Naive B cell (primary cell): Measurements from ENCODE around the gene STARD5. TPM values are rescaled to one million over a fixed set of nuclear protein-coding genes. Genes with fewer than 3 reads are reported as not detected.
A peak's percentile ranks its signal among the peaks of the same experiment; 100 is the strongest.

Experiments used
- ATAC-seq, 2 donors: fragments of 150-1000 bp; cut with Tn5 transposase; 2 replicates each; pipeline ENCODE4 v1.10.0; 2021; ENCODE audit warnings: low read depth in 2 of 2, mild to moderate bottlenecking in 2 of 2, moderate library complexity in 2 of 2
- DNase-seq: peaks from one replicate; pipeline ENCODE4 v3.0.0; 2022
- H3K27ac Mint-ChIP-seq, 6 donors: one replicate each; pipeline ENCODE4 v1.8.0; 2020 to 2022; ENCODE audit warnings: mild to moderate bottlenecking in 6 of 6, mixed read lengths in 6 of 6, moderate library complexity in 5 of 6, inconsistent platforms in 2 of 6
- H3K27me3 Mint-ChIP-seq, 3 donors: one replicate each; pipeline ENCODE4 v1.8.0; 2021 to 2022; ENCODE audit warnings: mixed read lengths in 3 of 3, mild to moderate bottlenecking in 1 of 3
- H3K36me3 Mint-ChIP-seq, 2 donors: one replicate each; pipeline ENCODE4 v1.8.0; 2020 to 2022; ENCODE audit warnings: mixed read lengths in 2 of 2, inconsistent platforms in 1 of 2, mild to moderate bottlenecking in 1 of 2
- H3K4me1 Mint-ChIP-seq, 3 donors: one replicate each; pipeline ENCODE4 v1.8.0; 2020 to 2022; ENCODE audit warnings: mixed read lengths in 3 of 3, inconsistent platforms in 1 of 3, mild to moderate bottlenecking in 1 of 3, moderate library complexity in 1 of 3
- H3K4me3 Mint-ChIP-seq, 8 donors: one replicate each; pipeline ENCODE4 v1.8.0; 2020 to 2022; ENCODE audit warnings: mild to moderate bottlenecking in 8 of 8, mixed read lengths in 8 of 8, moderate library complexity in 8 of 8, inconsistent platforms in 2 of 8
- H3K9me3 Mint-ChIP-seq, 7 donors: one replicate each; pipeline ENCODE4 v1.8.0; 2020 to 2022; ENCODE audit warnings: mixed read lengths in 7 of 7, mild to moderate bottlenecking in 5 of 7, inconsistent platforms in 2 of 7, moderate library complexity in 1 of 7
- polyA plus RNA-seq, 6 donors: library from polyadenylated mRNA; unstranded; fragments of 300-500 nt; fragmentation: Illumina TruSeq; gene quantifications; one replicate each; pipeline ENCODE4 v1.2.3, GENCODE V29; 2021; ENCODE audit warnings: low read depth in 6 of 6

The STARD5 gene
- polyA plus RNA-seq, 6 donors from 2014 or later, result 5.1 to 9.6 (median 7.3) TPM

- ATAC-seq, result no peak
Observed at GRCh38 chr15:81280696-81281455, 43.1 kb downstream of the STARD5 start.

GRCh38 chr15:81279621-81280485 lies 44.1 kb downstream of the STARD5 start:
- no peak for DNase-seq
- Mint-ChIP-seq H3K4me3 (peak overlapping the region in 1 of 8 donors; percentile 10), H3K27ac (peak overlapping the region in 4 of 6 donors; percentile 5 to 45 (median 40)), H3K4me1 (peaks cover 29 to 47% (median 44%) of the 10 kb centered on the region in 3 donors), H3K9me3 (peaks cover 3 to 22% (median 11%) of the 10 kb centered on the region in 7 donors), H3K36me3 (peaks cover 7 to 9% of the 10 kb centered on the region in 2 donors), H3K27me3 (no peaks in the 10 kb centered on the region)
- no peak for ATAC-seq

More at GRCh38 chr15:81280696-81281455, 43.1 kb downstream of the STARD5 start:
- Mint-ChIP-seq H3K27me3 (no peaks in the 10 kb centered on the region), H3K9me3 (peaks cover 3 to 22% (median 11%) of the 10 kb centered on the region in 7 donors), H3K4me1 (peaks cover 34 to 48% (median 46%) of the 10 kb centered on the region in 3 donors), H3K27ac (peak overlapping the region in 4 of 6 donors; percentile 31 to 86 (median 54)), H3K36me3 (peaks cover 7 to 9% of the 10 kb centered on the region in 2 donors), H3K4me3 (peak overlapping the region in 1 of 8 donors; percentile 57)
- no peak for DNase-seq

- Mint-ChIP-seq H3K27me3 (no peaks in the 10 kb centered on the region), H3K36me3 (peaks cover 7 to 9% of the 10 kb centered on the region in 2 donors), H3K4me1 (peaks cover 26 to 40% (median 38%) of the 10 kb centered on the region in 3 donors), H3K27ac (peak overlapping the region in 4 of 6 donors; percentile 8 to 68 (median 38)), H3K4me3 (no peak overlapping the region), H3K9me3 (peaks cover 3 to 22% (median 11%) of the 10 kb centered on the region in 7 donors)
- ATAC-seq (no peak), DNase-seq (no peak)
Observed at GRCh38 chr15:81278306-81279029, 45.5 kb downstream of the STARD5 start.

- Mint-ChIP-seq H3K4me3 (no peak overlapping the region), H3K9me3 (peaks cover 3 to 22% (median 11%) of the 10 kb centered on the region in 7 donors), H3K27ac (peak overlapping the region in 3 of 6 donors; percentile 65 to 69 (median 68)), H3K27me3 (no peaks in the 10 kb centered on the region), H3K4me1 (peaks cover 26 to 40% (median 38%) of the 10 kb centered on the region in 3 donors), H3K36me3 (peaks cover 7 to 9% of the 10 kb centered on the region in 2 donors)
- DNase-seq (no peak), ATAC-seq (no peak)
Observed at GRCh38 chr15:81277851-81278250, 46.1 kb downstream of the STARD5 start.

GRCh38 chr15:81276967-81277366 lies 47.0 kb downstream of the STARD5 start:
- Mint-ChIP-seq H3K27ac (peak overlapping the region in 3 of 6 donors; percentile 11 to 69 (median 64)), H3K36me3 (peaks cover 7 to 9% of the 10 kb centered on the region in 2 donors), H3K4me1 (peaks cover 21 to 38% (median 36%) of the 10 kb centered on the region in 3 donors), H3K4me3 (no peak overlapping the region), H3K27me3 (no peaks in the 10 kb centered on the region), H3K9me3 (peaks cover 3 to 22% (median 11%) of the 10 kb centered on the region in 7 donors)
- no peak for ATAC-seq
- DNase-seq, result no peak

GRCh38 chr15:81275711-81276392 lies 48.1 kb downstream of the STARD5 start:
- Mint-ChIP-seq H3K4me1 (peaks cover 13 to 34% (median 31%) of the 10 kb centered on the region in 3 donors), H3K27ac (peak overlapping the region; percentile 16 to 93 (median 78)), H3K9me3 (peaks cover 3 to 22% (median 11%) of the 10 kb centered on the region in 7 donors), H3K4me3 (peak overlapping the region in 1 of 8 donors; percentile 44), H3K36me3 (peaks cover 7 to 9% of the 10 kb centered on the region in 2 donors), H3K27me3 (no peaks in the 10 kb centered on the region)
- no peak for DNase-seq
- no peak for ATAC-seq

- ATAC-seq, result peak; percentile 93
- no peaks in the 10 kb centered on the region for H3K27me3 Mint-ChIP-seq
- H3K4me3 Mint-ChIP-seq, result peak overlapping the region in 4 of 8 donors; percentile 37 to 61 (median 58)
- H3K27ac Mint-ChIP-seq, result peak overlapping the region; percentile 69 to 94 (median 87)
- H3K36me3 Mint-ChIP-seq, result peaks cover 7 to 9% of the 10 kb centered on the region in 2 donors
- DNase-seq, result peak; percentile 78
- peaks cover 3 to 22% (median 11%) of the 10 kb centered on the region in 7 donors for H3K9me3 Mint-ChIP-seq
- H3K4me1 Mint-ChIP-seq, result peaks cover 13 to 33% (median 27%) of the 10 kb centered on the region in 3 donors
Observed at GRCh38 chr15:81274931-81275707, 48.8 kb downstream of the STARD5 start.

GRCh38 chr15:81274255-81274654 lies 49.7 kb downstream of the STARD5 start:
- DNase-seq, result no peak
- Mint-ChIP-seq H3K9me3 (peaks cover 3 to 22% (median 11%) of the 10 kb centered on the region in 7 donors), H3K4me1 (peaks cover 13 to 27% (median 25%) of the 10 kb centered on the region in 3 donors), H3K27me3 (no peaks in the 10 kb centered on the region), H3K27ac (peak overlapping the region in 1 of 6 donors; percentile 38), H3K4me3 (no peak overlapping the region), H3K36me3 (peaks cover 7 to 9% of the 10 kb centered on the region in 2 donors)
- ATAC-seq, result no peak

GRCh38 chr15:81273855-81274254 lies 50.1 kb downstream of the STARD5 start:
- Mint-ChIP-seq H3K4me3 (no peak overlapping the region), H3K27ac (peak overlapping the region in 1 of 6 donors; percentile 34), H3K27me3 (no peaks in the 10 kb centered on the region), H3K4me1 (peaks cover 13 to 27% (median 25%) of the 10 kb centered on the region in 3 donors), H3K36me3 (peaks cover 7 to 9% of the 10 kb centered on the region in 2 donors), H3K9me3 (peaks cover 3 to 22% (median 11%) of the 10 kb centered on the region in 7 donors)
- no peak for DNase-seq
- ATAC-seq, result no peak

- Mint-ChIP-seq H3K36me3 (peaks cover 7 to 9% of the 10 kb centered on the region in 2 donors), H3K27ac (peak overlapping the region in 1 of 6 donors; percentile 2), H3K4me3 (no peak overlapping the region), H3K27me3 (no peaks in the 10 kb centered on the region), H3K9me3 (peaks cover 3 to 18% (median 11%) of the 10 kb centered on the region in 7 donors), H3K4me1 (peaks cover 10 to 27% (median 25%) of the 10 kb centered on the region in 3 donors)
- ATAC-seq, result no peak
- DNase-seq, result no peak
Observed at GRCh38 chr15:81273200-81273599, 50.7 kb downstream of the STARD5 start.

GRCh38 chr15:81271761-81272644 lies 51.9 kb downstream of the STARD5 start:
- Mint-ChIP-seq H3K4me3 (no peak overlapping the region), H3K36me3 (peaks cover 6% of the 10 kb centered on the region in 2 donors), H3K4me1 (peaks cover 8 to 24% (median 23%) of the 10 kb centered on the region in 3 donors), H3K27ac (peak overlapping the region in 1 of 6 donors; percentile 77), H3K9me3 (peaks cover 2 to 9% (median 6%) of the 10 kb centered on the region in 7 donors), H3K27me3 (no peaks in the 10 kb centered on the region)
- no peak for ATAC-seq
- DNase-seq, result no peak
